DND-41 (cell line): ENCODE results near the gene SIDT1.

Source experiments
- ATAC-seq: fragments of 200-7000 bp; cut with Tn5 transposase; 3 replicates; pipeline ENCODE4 v1.9.1; 2021; ENCODE audit warnings: low read depth; ENCODE audit not compliant: insufficient read depth
- DNase-seq: peaks from one replicate; pipeline ENCODE4 v3.0.0-alpha.2; 2020
- H2AFZ ChIP-seq: 2 replicates; pipeline ENCODE4 v1.6.0; 2012; ENCODE audit warnings: low read depth, low read length
- H3K27ac ChIP-seq: 2 replicates; pipeline ENCODE4 v1.5.1; 2012; ENCODE audit warnings: low read length, inconsistent platforms
- H3K27me3 ChIP-seq: fragments of 200-600 bp; sonication (generic); 2 replicates; pipeline ENCODE4 v1.6.0; 2012; ENCODE audit warnings: low read length, mild to moderate bottlenecking, inconsistent platforms; ENCODE audit not compliant: insufficient read depth, poor library complexity
- H3K36me3 ChIP-seq: 2 replicates; pipeline ENCODE4 v1.5.1; 2012; ENCODE audit warnings: low read length, inconsistent platforms; ENCODE audit not compliant: insufficient read depth
- H3K4me1 ChIP-seq: 2 replicates; pipeline ENCODE4 v1.5.1; 2012; ENCODE audit warnings: mild to moderate bottlenecking, low read length; ENCODE audit not compliant: insufficient read depth
- H3K4me2 ChIP-seq: 2 replicates; pipeline ENCODE4 v1.6.0; 2012; ENCODE audit warnings: mild to moderate bottlenecking, moderate library complexity, low read length, inconsistent platforms; ENCODE audit not compliant: insufficient read depth
- H3K4me3 ChIP-seq, 2 experiments: fragments of 200-600 bp in 1 of 2; shearing (Covaris generic) in 1 of 2; 2 replicates each; pipeline ENCODE4 v1.5.1; 2012 to 2016; ENCODE audit warnings: inconsistent platforms in 2 of 2, low read length in 2 of 2, mild to moderate bottlenecking in 2 of 2, low read depth in 1 of 2, moderate library complexity in 1 of 2
- H3K79me2 ChIP-seq: 2 replicates; pipeline ENCODE4 v1.6.0; 2012; ENCODE audit warnings: low read length, inconsistent platforms; ENCODE audit not compliant: insufficient read depth
- H3K9ac ChIP-seq: 2 replicates; pipeline ENCODE4 v1.6.0; 2012; ENCODE audit warnings: low read depth, mild to moderate bottlenecking, inconsistent platforms, low read length, moderate library complexity
- H3K9me3 ChIP-seq: 2 replicates; pipeline ENCODE4 v1.5.1; 2012; ENCODE audit warnings: low read length, moderate library complexity, mild to moderate bottlenecking, inconsistent platforms; ENCODE audit not compliant: insufficient read depth, severe bottlenecking
- H4K20me1 ChIP-seq: 2 replicates; pipeline ENCODE4 v1.6.0; 2012; ENCODE audit warnings: low read length; ENCODE audit not compliant: insufficient read depth
- EZH2 ChIP-seq: IDR thresholded peaks from 3 replicates; pipeline ENCODE4 v1.6.1; 2012; ENCODE audit warnings: borderline replicate concordance, low read depth, mild to moderate bottlenecking, moderate library complexity, low read length, inconsistent platforms; ENCODE audit not compliant: severe bottlenecking
- TF ChIP-seq, protein P1 (sequence below): IDR thresholded peaks from 2 replicates; pipeline ENCODE4 v1.5.1; 2012; ENCODE audit warnings: borderline replicate concordance, low read length, moderate library complexity, mild to moderate bottlenecking; ENCODE audit not compliant: poor library complexity, severe bottlenecking; ENCODE audit errors: extremely low read depth

The SIDT1 gene

DNA sequence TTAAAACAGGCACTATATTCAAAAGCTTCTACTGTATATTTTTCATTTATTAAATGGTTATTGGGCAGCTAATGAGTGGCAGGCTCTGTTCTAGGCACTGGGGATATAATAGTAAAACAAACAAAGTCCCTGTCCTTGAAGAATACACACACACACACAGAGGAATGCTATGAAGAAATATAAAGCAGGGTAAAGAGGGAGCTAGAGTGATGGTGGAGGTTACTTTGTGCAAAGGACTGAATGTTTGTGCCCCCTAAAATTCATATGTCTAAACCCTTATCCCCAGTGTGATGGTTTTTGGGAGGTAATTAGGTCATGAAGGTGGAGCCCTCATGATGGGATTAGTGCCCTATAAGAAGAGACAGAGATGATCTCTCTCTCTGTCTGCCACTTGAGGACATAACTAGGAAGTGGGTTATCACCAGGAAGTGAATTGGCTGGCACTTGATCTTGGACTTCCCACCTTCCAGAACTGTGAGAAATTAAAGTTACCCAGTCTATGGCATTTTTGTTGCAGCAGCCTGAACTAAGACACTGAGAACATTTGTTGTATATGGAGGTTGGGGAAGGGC lies 132.3 kb downstream of the SIDT1 start:
- Histone ChIP-seq H3K27me3 (no peaks in the 10 kb centered on the region), H4K20me1 (no peaks in the 10 kb centered on the region), H3K79me2 (no peaks in the 10 kb centered on the region), H3K27ac (no peak overlapping the region), H3K4me3 (no peak overlapping the region), H3K4me1 (peaks cover 16% of the 10 kb centered on the region), H3K9me3 (no peaks in the 10 kb centered on the region), H3K4me2 (no peak overlapping the region), H2AFZ (no peak overlapping the region), H3K9ac (no peak overlapping the region), H3K36me3 (peaks cover 28% of the 10 kb centered on the region)
- ATAC-seq (no peak), DNase-seq (no peak)
- TF ChIP-seq, protein P1, sequence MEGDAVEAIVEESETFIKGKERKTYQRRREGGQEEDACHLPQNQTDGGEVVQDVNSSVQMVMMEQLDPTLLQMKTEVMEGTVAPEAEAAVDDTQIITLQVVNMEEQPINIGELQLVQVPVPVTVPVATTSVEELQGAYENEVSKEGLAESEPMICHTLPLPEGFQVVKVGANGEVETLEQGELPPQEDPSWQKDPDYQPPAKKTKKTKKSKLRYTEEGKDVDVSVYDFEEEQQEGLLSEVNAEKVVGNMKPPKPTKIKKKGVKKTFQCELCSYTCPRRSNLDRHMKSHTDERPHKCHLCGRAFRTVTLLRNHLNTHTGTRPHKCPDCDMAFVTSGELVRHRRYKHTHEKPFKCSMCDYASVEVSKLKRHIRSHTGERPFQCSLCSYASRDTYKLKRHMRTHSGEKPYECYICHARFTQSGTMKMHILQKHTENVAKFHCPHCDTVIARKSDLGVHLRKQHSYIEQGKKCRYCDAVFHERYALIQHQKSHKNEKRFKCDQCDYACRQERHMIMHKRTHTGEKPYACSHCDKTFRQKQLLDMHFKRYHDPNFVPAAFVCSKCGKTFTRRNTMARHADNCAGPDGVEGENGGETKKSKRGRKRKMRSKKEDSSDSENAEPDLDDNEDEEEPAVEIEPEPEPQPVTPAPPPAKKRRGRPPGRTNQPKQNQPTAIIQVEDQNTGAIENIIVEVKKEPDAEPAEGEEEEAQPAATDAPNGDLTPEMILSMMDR: no peak
- TF ChIP-seq EZH2: no peak

DNA sequence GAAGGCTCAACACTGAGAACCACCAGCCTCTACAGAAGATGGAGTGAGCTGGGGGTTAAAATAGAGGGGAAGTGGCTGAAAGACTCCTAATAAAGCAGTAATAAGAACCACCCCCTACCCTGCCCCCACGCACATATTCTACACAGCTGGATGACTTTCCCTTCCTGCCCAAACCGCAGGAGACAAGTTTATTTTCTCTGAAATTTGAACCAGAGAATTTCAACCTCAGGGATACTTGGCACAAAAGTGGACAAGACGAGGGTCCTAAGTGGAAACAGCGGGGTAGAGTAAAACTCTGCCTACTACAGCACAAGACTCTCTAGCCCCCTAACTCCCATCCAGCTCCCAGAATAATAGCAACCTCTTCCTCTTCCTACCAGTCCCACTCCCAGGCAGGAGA lies 135.7 kb downstream of the SIDT1 start:
- Histone ChIP-seq H3K4me1 (peaks cover 16% of the 10 kb centered on the region), H3K27me3 (no peaks in the 10 kb centered on the region), H3K79me2 (no peaks in the 10 kb centered on the region), H3K9ac (no peak overlapping the region), H3K36me3 (peaks cover 8% of the 10 kb centered on the region; the same call in 1 of the 2 replicates), H2AFZ (no peak overlapping the region), H3K27ac (0 out of 2 replicates have a peak overlapping the region, but pooled peaks have one; percentile 40), H3K4me3 (no peak overlapping the region), H4K20me1 (no peaks in the 10 kb centered on the region), H3K4me2 (no peak overlapping the region), H3K9me3 (no peaks in the 10 kb centered on the region)
- peak; percentile 62; the same call in 2 of the 3 replicates for ATAC-seq
- TF ChIP-seq, protein P1: no peak
- no peak for TF ChIP-seq EZH2
- DNase-seq: peak; percentile 20

DNA sequence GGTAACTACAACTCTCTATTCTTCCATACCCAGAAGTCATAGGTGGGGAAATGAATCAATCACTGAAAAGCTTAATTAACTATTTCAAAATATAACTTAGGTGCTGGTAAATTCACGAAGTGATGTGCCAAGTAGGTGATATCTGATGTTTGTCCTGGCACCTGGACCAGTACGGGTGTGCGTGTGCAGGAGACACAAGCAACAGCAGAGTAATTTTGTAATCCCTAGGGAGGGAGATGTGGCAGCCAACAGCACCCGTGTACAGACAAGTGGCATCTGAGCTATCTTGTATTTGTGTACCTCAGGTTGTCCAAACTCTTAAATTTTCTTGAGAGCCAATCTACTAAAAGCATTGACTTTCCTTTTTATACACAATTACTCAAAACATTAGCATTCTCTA lies 141.2 kb downstream of the SIDT1 start:
- Histone ChIP-seq H3K4me2 (no peak overlapping the region), H3K9me3 (no peaks in the 10 kb centered on the region), H4K20me1 (no peaks in the 10 kb centered on the region), H3K4me3 (no peak overlapping the region), H3K27me3 (no peaks in the 10 kb centered on the region), H3K9ac (no peak overlapping the region), H3K4me1 (no peaks in the 10 kb centered on the region), H3K36me3 (peaks cover 17% of the 10 kb centered on the region; the same call in 1 of the 2 replicates), H3K27ac (no peak overlapping the region), H3K79me2 (no peaks in the 10 kb centered on the region), H2AFZ (no peak overlapping the region)
- no peak for TF ChIP-seq EZH2
- TF ChIP-seq, protein P1: no peak
- DNase-seq (no peak), ATAC-seq (no peak)

DNA sequence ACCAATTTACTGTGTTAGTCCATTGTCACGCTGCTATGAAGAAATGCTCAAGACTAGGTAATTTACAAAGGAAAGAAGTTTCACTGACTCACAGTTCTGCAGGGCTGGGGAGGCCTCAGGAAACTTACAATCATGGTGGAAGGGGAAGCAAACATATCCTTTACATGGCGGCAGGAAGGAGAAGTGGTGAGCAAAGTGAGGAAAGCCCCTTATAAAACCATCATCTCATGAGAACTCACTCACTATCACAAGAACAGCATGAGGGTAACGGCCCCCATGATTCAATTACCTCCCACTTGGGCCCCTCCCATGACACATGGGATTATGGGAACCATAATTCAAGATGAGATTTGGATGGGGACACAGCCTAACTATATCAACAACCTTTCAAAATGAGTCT lies 143.9 kb downstream of the SIDT1 start:
- no peak overlapping the region for H3K4me2 ChIP-seq
- no peak overlapping the region for H3K9ac ChIP-seq
- H3K4me1 ChIP-seq: no peaks in the 10 kb centered on the region
- DNase-seq (no peak), ATAC-seq (no peak)
- H3K36me3 ChIP-seq: peaks cover 17% of the 10 kb centered on the region; the same call in 1 of the 2 replicates
- H3K79me2 ChIP-seq: no peaks in the 10 kb centered on the region
- H3K4me3 ChIP-seq: no peak overlapping the region
- H3K27me3 ChIP-seq: no peaks in the 10 kb centered on the region
- no peak for TF ChIP-seq EZH2
- TF ChIP-seq, protein P1: no peak
- no peaks in the 10 kb centered on the region for H4K20me1 ChIP-seq
- no peaks in the 10 kb centered on the region for H3K9me3 ChIP-seq
- H2AFZ ChIP-seq: no peak overlapping the region
- no peak overlapping the region for H3K27ac ChIP-seq
